Endodermal cell (in vitro differentiated cells): ENCODE data around the gene GPR32. TPM values are rescaled to one million over a fixed set of nuclear protein-coding genes. Genes with fewer than 3 reads are reported as not detected.
"Not testable (repeated sequence)": the region's sequence is repeated elsewhere in the genome, so short reads cannot be mapped to it uniquely, and the experiment has no call there.

Experiments
- DNase-seq: peaks from one replicate; pipeline ENCODE4 v3.0.0-alpha.2; 2017
- H3K27ac ChIP-seq: 2 replicates; pipeline ENCODE4 v1.5.1; 2013; ENCODE audit warnings: mild to moderate bottlenecking, low read depth, low read length, moderate library complexity
- H3K27me3 ChIP-seq: 2 replicates; pipeline ENCODE4 v1.6.1; 2013; ENCODE audit warnings: mild to moderate bottlenecking, low read length, moderate library complexity; ENCODE audit not compliant: insufficient read depth, control insufficient read depth, poor library complexity, severe bottlenecking
- H3K36me3 ChIP-seq: 2 replicates; pipeline ENCODE4 v1.7.0; 2013; ENCODE audit warnings: mild to moderate bottlenecking, low read length, moderate library complexity; ENCODE audit not compliant: control insufficient read depth, insufficient read depth
- H3K4me1 ChIP-seq: one replicate; pipeline ENCODE4 v1.7.0; 2013; ENCODE audit warnings: low read length; ENCODE audit not compliant: control insufficient read depth, insufficient read depth
- H3K4me3 ChIP-seq: 2 replicates; pipeline ENCODE4 v1.5.1; 2013; ENCODE audit warnings: mild to moderate bottlenecking, low read length, moderate library complexity
- H3K9ac ChIP-seq: 2 replicates; pipeline ENCODE4 v1.6.1; 2013; ENCODE audit warnings: mild to moderate bottlenecking, low read length, moderate library complexity; ENCODE audit not compliant: poor library complexity, severe bottlenecking; ENCODE audit errors: extremely low read depth
- H3K9me3 ChIP-seq: 2 replicates; pipeline ENCODE4 v1.6.1; 2013; ENCODE audit warnings: mild to moderate bottlenecking, low read length, moderate library complexity; ENCODE audit not compliant: control insufficient read depth
- H3K27ac Mint-ChIP-seq: 2 replicates; pipeline ENCODE4 v1.8.0; 2020; ENCODE audit warnings: mixed read lengths
- H3K27me3 Mint-ChIP-seq: 2 replicates; pipeline ENCODE4 v1.8.0; 2021; ENCODE audit warnings: mild to moderate bottlenecking, mixed read lengths; ENCODE audit not compliant: insufficient read depth
- H3K36me3 Mint-ChIP-seq: 2 replicates; pipeline ENCODE4 v1.8.0; 2020; ENCODE audit warnings: low read depth, mixed read lengths
- H3K4me1 Mint-ChIP-seq: 2 replicates; pipeline ENCODE4 v1.8.0; 2020; ENCODE audit warnings: mixed read lengths
- H3K4me3 Mint-ChIP-seq: 2 replicates; pipeline ENCODE4 v1.8.0; 2020; ENCODE audit warnings: mild to moderate bottlenecking, moderate library complexity, mixed read lengths
- H3K9me3 Mint-ChIP-seq: 2 replicates; pipeline ENCODE4 v1.8.0; 2020; ENCODE audit warnings: mild to moderate bottlenecking, mixed read lengths
- CTCF ChIP-seq: fragments of 200-600 bp; sonication (generic); conservative IDR thresholded peaks from 2 replicates; pipeline ENCODE4 v1.5.0; 2021; ENCODE audit warnings: antibody characterized with exemption, mild to moderate bottlenecking
- WGBS, 2 experiments: methylation state at CpG; one replicate each; pipeline versions ENCODE4 v1.1.5 to v1.1.7; 2013; ENCODE audit warnings: missing lambda C conversion rate in 2 of 2, mixed read lengths in 1 of 2; ENCODE audit not compliant: insufficient coverage in 1 of 2, insufficient read length in 1 of 2; 5-methylcytosine and 5-hydroxymethylcytosine counted together
- total RNA-seq, 2 donors: library from RNA; stranded (reverse); fragmentation: NEBNext Ultra II Directional in 1 of 2; extraction: Animal tissue kit (Norgen Biotek cat#: 25700) in 1 of 2; gene quantifications; 2 replicates in 1 of 2; 3 replicates in 1 of 2; pipeline ENCODE4 v1.2.1, GENCODE V29; 2021

Gene GPR32
- total RNA-seq, 2 donors from 2014 or later: not detected

- not testable (repeated sequence) for H3K9me3 Mint-ChIP-seq, H3K9ac ChIP-seq, H3K9me3 ChIP-seq, H3K4me1 Mint-ChIP-seq, H3K27ac ChIP-seq, H3K4me3 ChIP-seq, DNase-seq, H3K36me3 ChIP-seq, H3K4me3 Mint-ChIP-seq, H3K27ac Mint-ChIP-seq, H3K27me3 ChIP-seq, H3K4me1 ChIP-seq, H3K36me3 Mint-ChIP-seq
- 88 to 97% methylated on average over 5 to 11 of the region's 18 CpGs for WGBS, 2 experiments
- H3K27me3 Mint-ChIP-seq: peaks cover 39% of the 10 kb centered on the region
Measured at GRCh38 chr19:50759076-50759475, 11.2 kb upstream of the GPR32 start.

- Mint-ChIP-seq H3K36me3 (no peaks in the 10 kb centered on the region), H3K27me3 (peaks cover 39% of the 10 kb centered on the region), H3K9me3 (no peaks in the 10 kb centered on the region), H3K4me3 (no peak overlapping the region), H3K27ac (no peak overlapping the region), H3K4me1 (no peaks in the 10 kb centered on the region)
- Histone ChIP-seq H3K4me1 (no peaks in the 10 kb centered on the region), H3K36me3 (no peaks in the 10 kb centered on the region), H3K4me3 (no peak overlapping the region), H3K9ac (no peak overlapping the region), H3K27ac (no peak overlapping the region), H3K9me3 (peaks cover 5% of the 10 kb centered on the region), H3K27me3 (no peaks in the 10 kb centered on the region)
- DNase-seq: no peak
- WGBS, 2 experiments: 58 to 61% methylated on average over 3 to 4 of the region's 4 CpGs
- TF ChIP-seq CTCF: no peak
Measured at GRCh38 chr19:50759886-50760285, 10.4 kb upstream of the GPR32 start.

GRCh38 chr19:50761501-50761900, 8.8 kb upstream of the GPR32 start:
- H3K4me3 Mint-ChIP-seq, H3K9me3 Mint-ChIP-seq: not testable (repeated sequence)
- WGBS, 2 experiments: 62 to 77% methylated on average over 3 of the region's 3 CpGs

GRCh38 chr19:50763521-50763920, 6.7 kb upstream of the GPR32 start:
- H3K36me3 ChIP-seq, DNase-seq, H3K4me1 ChIP-seq, H3K27ac ChIP-seq, H3K27me3 ChIP-seq, H3K9me3 Mint-ChIP-seq, H3K36me3 Mint-ChIP-seq, H3K4me3 ChIP-seq, H3K4me3 Mint-ChIP-seq, H3K9me3 ChIP-seq, H3K9ac ChIP-seq, H3K27ac Mint-ChIP-seq, H3K4me1 Mint-ChIP-seq: not testable (repeated sequence)
- 91% methylated on average over 7 of the region's 13 CpGs; no CpG with 5 or more reads in 1 of the 2 experiments for WGBS, 2 experiments
- H3K27me3 Mint-ChIP-seq: peaks cover 33% of the 10 kb centered on the region

More at GRCh38 chr19:50761501-50761900, 8.8 kb upstream of the GPR32 start:
- not testable (repeated sequence) for H3K4me3 ChIP-seq, H3K4me1 Mint-ChIP-seq, H3K27me3 ChIP-seq, H3K4me1 ChIP-seq, H3K9ac ChIP-seq, H3K36me3 Mint-ChIP-seq, H3K36me3 ChIP-seq, H3K27ac Mint-ChIP-seq, H3K27ac ChIP-seq, H3K9me3 ChIP-seq, DNase-seq
- peaks cover 33% of the 10 kb centered on the region for H3K27me3 Mint-ChIP-seq
